ENCODE measurements around the gene BCAS3.
"Not testable (repeated sequence)": the region's sequence is repeated elsewhere in the genome, so short reads cannot be mapped to it uniquely, and the experiment has no call there.

Gene BCAS3

DNA sequence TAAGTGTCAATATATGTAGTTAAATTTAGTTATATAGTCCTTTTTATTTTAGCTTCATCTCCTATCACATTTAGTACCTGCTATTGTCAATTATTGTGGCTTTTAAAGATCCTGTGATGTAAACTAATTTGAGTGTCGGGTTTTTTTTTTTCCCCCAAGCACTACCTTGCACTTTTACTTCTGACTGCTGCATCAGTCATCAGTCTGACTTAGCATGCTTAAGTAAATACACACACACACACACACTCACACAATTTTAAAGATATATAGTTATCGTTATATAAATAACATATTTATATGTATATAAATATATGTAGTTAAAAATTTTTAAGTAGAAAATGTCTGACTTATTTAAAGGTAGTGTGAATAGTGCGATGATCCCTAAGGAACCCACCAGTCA, 127.2 kb downstream of the BCAS3 start:
- DNase-seq: no peak

DNA sequence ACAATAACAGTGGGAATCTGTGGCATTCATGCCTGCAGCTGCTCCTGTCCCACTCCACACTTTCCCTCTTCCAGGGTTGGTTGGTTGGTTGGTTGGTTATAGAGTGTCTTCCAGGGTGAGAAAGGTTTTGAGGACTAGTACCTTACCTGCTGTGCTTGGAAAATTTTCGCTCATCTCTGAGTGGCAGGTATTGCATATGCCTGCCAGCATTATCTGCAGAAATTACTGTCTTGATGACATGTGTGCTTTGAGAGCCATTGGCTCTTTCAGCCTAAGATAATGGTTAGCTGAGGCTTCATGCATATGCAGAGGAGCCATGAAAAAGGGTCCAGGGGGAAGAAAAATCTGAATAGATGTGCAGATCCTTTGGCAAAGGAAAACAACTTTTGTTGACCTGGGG, 131.8 kb downstream of the BCAS3 start:
- no peak for DNase-seq

DNA sequence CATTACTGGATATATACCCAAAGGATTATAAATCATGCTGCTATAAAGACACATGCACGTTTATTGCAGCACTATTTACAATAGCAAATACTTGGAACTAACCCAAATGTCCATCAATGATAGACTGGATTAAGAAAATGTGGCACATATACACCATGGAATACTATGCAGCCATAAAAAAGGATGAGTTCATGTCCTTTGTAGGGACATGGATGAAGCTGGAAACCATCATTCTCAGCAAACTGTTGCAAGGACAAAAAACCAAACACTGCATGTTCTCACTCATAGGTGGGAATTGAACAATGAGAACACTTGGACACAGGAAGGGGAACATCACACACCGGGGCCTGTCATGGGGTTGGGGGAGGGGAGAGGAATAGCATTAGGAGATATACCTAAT, 137.3 kb downstream of the BCAS3 start:
- not testable (repeated sequence) for DNase-seq

DNA sequence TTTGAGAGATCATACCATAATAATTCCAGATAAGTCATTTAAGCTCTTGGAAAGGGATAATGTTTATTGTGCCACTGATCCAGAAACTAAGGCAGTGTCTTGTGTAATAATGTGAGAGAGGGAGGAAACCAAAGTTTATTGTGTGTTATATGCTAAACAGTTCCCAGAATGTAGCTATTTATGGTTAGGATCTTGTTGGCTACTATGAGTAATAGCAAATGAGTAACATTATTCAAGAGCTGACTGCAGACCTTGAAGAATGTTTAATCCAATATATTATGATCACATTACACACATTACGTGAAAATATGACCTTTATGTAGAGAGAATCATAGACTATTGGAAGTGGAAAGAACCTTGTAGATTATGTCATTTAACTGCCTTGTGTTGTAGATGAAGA, 139.5 kb downstream of the BCAS3 start:
- DNase-seq: no peak

DNA sequence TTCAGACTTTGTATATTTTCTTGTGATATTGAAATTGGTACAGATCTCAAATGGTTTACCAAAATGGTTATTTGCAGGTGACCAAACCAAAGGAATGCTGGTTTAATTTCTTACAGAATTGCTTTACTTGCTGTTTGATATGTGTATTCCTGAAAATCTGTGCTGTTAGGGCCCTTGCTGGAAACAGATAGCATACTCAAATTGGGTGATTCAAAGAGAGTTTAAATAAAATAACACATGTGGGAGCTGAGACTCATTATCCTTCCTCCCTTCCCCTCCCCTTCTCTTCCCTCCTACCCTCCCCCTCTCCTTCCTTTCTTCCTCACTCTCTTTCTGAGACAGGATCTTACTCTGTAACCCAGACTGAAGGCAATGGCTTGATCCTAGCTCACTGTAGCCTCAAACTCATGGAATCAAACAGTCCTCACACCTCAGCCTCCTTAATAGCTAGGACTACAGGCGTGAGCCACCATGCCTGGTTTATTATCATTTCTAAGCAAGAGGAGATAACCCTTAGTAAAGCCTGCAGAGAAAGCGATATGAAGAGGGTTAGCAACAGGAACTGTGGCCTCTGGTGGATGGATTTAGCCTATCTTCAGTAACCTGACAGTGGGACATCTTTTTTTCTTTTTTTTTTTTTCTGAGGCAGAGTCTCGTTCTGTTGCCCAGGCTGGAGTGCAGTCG, 141.9 kb downstream of the BCAS3 start:
- DNase-seq: no peak

DNA sequence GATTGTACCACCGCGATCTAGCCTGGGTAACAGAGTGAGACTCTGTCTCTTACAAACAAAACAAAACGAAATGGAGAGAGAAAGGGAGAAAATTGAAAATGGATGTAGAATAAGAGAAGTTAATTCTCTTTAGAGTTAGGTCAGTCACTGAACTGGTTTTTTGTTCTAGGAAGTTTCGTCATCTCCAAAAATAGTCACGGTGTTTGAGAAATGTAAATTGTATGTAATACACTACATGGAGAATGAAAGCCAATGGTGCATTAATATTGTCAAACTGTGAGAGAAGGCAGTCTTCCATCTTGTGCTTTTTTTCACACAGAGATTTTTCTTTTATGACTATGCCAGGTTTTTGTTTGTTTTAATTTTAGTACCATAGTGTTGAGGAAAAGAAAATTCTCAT, 145.9 kb downstream of the BCAS3 start:
- DNase-seq: no peak

DNA sequence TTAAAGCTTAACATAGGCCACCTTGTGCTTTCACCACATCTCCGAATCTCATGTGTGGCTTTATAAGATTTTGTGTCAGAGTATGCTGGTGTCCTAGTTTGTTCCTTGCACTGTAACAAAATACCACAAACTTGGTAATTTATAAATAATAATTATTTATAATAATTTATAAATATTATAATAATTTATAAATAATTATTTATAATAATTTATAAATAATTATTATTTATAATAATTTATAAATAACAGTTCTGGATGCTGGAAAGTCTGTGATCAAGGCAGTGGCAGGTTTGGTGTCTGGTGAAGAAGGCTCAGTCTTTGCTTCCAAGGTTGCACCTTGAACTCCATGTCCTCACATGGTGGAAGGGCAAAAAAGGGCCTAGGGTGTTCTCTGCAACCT, 147.7 kb downstream of the BCAS3 start:
- DNase-seq: no peak

DNA sequence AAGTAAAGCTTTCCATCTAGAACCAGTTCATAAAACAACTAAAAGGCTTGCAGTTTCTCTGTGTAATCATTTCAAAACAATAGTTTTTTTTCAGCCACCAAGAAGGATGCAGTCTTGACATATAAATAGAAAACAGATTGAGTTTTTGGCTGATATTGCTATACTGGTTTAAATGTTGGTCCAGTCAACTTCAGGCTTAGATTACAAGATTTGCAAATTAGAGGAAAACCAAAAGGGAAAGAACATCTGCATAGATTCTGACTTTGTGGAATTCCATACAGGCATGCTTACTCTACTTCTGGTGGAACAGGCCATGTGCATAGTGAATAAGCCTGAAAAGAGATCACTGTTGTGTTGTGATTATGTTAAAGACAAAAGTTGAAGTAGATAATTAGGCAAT, 150.3 kb downstream of the BCAS3 start:
- no peak for DNase-seq

DNA sequence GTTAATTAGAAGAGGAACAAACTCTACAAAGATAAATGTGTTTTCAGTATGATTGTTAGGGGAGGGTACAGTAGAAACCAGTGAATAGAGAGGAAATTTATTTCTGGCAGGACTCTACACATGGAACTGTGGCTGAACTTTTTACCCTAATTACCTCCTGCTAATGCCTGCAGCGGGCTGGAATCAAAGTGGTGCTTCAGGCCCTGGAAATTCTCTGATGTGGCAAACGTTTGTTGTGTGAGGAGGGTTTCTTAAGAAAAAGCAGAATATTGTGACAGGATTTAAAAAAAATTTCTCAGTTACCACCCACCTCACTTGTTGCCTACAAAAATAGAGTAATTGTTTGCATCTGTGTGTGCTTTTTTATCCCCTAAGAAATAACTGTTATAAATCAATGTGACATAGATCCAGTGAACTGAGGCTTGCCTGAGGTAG, 154.5 kb downstream of the BCAS3 start:
- DNase-seq: no peak

DNA sequence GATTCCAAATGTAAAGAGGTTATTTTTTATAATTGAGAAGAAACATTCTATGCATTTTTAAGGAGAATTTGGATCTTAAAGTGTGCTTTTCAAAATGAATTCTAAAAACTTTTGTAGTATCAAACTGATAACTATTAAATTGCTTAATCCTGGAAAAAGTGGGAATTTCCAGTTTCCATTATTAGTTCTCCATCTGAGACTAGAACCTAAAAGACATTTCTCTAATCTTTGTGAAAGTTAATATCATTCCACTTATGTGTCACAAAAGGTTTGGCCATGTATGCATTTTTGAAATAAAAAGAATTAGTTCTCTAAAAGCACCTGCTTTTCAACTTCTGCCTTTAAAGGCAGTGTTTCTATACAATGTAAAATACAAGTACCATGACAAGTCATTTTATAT, 155.0 kb downstream of the BCAS3 start:
- no peak for DNase-seq

DNA sequence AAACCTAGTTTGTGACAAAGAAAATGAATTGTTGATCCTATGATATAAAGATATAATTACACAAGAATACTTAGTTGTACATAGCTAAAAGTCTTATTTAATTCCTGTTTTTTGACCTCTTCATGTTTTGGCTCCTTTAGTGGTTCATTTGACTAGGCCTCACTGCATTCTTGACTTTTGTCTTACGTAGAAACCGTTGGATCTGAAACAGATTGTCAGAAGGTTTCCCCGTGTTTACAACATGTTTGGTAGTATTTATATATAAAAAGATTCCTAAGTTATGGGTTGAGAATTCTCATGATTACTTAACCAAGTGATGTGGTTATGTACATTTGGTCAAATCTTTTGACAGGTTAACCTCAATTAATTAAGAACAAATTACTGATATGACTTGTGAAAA, 162.8 kb downstream of the BCAS3 start:
- no peak for DNase-seq

DNA sequence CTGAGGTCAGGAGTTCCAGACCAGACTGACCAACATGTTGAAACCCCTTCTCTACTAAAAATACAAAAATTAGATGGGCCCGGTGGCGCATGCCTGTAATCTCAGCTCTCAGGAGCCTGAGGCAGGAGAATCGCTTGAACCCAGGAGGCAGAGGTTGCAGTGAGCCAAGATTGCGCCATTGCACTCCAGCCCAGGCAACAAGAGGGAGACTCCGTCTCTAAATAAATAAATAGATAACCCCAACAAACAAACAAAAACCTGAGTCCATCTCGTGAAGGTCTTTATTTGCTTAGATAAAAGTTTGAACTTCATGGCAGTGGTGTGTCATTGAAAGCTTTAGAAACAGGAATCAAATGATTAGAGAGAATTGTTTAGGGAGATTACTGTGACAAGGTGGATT, 167.4 kb downstream of the BCAS3 start:
- no peak for DNase-seq

DNA sequence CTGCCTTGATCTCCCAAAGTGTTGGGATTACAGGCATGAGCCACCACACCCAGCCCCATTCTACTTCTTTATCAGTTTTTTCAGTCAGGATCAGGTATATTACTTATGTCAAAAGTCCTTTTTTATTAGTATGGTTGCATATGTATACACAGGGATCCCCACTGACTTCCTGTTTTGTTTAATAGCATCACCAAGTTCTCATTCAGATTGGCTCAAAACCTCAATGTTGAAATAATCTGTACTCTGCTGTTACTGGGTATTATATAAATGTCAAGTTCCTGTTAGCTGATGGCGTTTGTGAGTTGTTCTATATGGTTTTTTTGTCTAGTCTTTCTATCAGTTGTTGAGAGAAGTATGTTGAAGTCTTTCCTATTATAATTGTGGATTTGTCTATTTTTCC, 168.5 kb downstream of the BCAS3 start:
- DNase-seq: no peak

DNA sequence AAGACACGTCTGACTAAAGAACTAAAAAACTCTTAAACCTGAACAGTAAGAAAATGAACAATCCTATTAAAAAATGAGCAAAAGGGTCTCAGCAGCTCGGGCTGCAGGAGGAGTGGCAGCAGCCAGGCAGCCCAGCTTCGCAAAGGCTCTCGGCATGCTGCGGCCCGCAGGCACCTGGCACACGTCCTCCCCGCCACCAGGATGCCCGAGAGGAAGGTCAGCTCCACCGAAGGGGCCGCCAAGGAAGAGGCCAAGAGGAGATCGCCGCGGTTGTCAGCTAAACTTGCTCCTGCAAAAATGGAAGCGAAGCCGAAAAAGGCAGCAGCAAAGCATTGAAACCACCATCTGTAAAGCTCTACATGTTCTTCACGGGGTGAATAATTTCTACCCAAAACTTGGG, 173.5 kb downstream of the BCAS3 start:
- DNase-seq: no peak

DNA sequence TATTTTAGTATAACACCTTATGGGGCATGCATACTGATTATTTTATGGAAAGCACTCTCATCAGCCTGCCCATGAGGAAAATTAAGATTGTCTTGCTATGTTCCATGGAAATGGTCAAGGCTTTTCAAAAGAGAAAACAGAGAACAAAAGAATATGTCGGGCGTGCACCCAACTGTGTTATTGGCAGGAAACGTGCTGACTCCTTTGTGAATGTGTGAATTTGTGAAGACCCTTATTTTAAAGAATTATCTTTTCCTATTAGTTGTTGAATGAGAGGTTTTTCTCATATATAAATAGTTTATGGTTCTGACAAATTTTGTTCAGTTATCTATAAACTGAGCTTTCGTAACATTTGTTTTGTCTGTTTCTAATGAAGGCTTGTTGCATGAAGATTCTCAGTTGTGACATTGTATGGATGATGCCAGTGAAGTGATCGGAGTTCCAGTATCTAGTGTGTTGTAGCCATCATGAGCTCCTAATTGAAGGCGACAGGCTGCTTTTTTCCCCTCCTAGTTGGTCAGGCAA, 180.0 kb downstream of the BCAS3 start:
- no peak for DNase-seq

DNA sequence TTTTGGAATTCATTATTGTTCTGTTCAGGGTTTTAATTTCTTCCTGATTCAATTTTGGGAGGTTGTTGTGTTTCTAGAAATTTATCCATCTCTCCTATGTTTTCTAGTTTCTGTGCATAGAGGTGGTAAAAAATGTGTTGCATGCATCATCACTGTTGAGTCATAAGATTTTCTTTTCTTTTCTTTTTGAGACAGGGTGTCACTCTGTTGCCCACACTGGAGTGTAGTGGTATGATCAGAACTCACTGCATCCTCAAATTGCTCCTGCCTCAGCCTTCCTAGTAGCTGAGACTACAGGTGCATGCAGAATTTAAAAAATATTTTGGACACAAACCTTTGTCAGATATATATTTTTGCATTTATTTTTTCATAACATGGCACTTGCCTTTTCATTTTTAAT, 184.8 kb downstream of the BCAS3 start:
- DNase-seq: no peak

DNA sequence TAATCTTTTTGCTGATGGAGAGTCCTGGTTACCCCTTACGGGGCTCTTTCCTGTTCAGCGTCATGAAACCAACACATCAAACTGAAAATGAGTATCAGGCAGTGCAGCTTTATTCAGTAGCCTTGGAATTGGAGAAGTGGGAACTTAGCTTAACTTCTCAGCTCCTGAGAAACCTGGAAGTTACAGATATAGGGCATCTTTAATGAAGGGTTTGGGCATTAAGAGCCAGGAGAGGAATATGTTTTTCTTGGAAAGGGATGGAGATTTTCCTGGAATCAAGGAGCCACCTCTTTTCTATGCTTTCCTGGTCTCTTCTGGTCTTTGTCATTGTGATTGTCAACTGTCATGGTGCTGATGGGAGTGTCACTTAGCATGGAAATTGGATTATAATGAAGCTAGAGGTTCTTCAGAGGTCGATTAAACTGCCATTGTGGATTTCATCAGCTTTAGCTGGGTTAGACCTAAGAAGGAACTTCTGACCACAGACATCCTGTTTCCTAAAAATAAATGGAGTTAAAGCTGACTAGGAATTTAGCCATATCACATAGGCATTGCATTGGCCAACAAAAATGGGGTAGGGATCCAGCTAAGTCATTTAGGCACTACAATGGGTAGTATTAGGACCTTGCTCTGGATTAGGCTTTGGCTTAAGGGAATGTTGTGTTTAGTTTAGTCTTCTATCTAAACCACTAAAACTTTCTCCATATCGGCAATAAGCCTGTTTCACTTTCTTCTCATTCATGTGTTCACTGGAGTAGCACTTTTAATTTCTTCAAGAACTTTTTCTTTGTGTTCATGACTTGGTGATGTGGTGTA, 186.4 kb downstream of the BCAS3 start:
- peak; percentile 49 for DNase-seq

DNA sequence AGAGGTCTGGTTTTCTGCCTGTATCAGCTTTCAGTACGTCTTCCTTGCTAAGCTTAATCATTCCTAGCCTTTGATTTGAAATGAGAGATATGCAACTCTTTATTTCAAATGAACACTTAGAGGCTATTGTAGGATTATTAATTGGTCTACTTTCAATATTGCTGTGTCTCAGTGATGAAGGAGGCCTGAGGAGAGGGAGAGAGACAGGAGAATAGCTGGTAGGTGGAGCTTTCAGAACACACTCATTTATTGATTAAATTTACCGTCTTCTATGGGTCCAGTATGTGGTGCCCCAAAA, 187.0 kb downstream of the BCAS3 start:
- DNase-seq: no peak

DNA sequence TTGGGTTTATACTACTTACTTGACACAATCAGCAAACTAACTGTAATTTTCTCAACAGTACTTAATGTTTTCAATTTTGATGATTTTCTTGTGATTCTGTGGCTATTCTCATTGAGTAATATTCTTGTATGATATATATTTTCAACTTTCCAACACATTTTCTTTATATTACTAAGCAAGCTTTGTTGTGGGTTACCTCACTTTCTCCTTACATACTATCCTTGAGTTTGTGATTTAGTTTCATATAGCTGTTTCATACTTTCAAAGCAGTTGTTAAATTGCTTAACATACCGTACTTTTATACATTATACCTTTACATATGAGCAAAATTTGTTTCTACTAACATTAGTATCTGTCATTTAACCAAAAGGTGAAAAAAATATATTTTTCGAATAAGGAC, 197.1 kb downstream of the BCAS3 start:
- DNase-seq: no peak

DNA sequence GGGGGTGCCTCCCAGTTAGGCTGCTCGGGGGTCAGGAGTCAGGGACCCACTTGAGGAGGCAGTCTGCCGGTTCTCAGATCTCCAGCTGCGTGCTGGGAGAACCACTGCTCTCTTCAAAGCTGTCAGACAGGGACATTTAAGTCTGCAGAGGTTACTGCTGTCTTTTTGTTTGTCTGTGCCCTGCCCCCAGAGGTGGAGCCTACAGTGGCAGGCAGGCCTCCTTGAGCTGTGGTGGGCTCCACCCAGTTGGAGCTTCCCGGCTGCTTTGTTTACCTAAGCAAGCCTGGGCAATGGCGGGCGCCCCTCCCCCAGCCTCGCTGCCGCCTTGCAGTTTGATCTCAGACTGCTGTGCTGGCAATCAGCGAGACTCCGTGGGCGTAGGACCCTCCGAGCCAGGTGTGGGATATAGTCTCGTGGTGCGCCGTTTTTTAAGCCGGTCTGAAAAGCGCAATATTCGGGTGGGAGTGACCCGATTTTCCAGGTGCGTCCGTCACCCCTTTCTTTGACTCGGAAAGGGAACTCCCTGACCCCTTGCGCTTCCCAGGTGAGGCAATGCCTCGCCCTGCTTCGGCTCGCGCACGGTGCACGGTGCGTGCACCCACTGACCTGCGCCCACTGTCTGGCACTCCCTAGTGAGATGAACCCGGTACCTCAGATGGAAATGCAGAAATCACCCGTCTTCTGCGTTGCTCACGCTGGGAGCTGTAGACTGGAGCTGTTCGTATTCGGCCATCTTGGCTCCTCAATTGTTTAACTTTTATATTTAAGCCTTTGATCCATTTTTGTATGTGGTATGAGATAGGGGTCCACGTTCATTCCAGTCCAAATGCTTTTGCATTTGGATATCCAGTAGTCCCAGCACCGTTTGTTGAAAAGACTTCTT, 209.3 kb downstream of the BCAS3 start:
- not testable (repeated sequence) for DNase-seq

DNA sequence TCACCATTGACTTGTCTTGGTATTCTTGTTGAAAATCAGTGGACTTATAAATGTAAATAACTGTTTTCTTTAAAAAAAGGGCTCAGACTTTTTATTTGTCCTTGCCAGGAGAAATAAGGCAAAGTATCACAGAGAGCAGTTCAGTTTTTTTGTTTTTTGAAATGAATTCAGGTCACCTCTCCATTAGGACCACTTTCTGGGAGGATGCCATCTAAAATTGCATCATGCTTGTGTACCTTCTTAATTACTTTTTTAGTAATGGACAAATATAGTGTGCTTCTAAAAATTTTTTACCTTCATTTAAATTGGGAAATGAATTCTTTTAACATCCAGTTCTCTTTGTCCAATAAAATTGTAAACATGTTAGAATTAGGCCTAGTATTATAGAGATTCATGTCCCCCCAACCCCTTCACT, 210.0 kb downstream of the BCAS3 start:
- DNase-seq: no peak

DNA sequence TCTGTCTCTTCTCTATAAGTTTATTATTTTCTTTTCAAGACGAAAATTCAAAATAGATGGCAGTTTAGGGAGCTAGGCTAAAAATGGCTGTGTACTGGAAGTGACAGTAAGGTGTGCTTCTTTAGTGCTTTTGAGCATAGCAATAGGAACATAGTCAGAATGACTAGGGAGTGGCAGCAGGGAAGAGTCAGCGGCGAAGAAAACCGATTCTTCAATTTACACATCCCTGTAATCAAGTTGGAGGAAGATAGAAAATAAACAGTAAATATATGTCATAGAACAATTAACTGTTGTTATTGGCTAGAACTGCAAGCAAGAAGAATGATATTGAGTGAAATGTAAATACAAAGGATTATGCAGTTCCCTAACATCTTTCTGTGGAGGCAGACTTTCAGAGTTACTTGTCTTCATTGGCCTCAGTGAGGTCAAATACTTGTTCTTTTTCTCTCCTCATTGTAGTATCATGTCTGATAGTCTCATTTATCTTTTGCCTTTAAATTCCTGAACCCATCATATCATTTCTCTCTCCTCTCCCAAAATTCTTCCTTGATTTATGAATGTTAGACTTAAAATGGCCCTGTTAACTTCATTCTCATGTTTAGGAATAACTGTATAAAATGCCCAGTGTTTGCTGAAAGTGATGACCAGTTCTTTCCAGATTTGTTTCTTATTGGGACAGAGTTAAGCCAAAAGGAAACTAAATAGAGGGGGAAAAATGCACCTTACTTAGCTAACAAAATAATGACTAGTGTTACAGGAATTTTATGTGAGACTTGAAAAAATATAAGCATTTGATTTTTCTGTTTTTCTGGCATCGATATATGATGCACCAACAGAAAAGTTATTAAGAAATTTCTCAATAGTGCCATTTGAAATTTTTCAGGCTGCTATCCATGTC, 211.4 kb downstream of the BCAS3 start:
- no peak for DNase-seq

DNA sequence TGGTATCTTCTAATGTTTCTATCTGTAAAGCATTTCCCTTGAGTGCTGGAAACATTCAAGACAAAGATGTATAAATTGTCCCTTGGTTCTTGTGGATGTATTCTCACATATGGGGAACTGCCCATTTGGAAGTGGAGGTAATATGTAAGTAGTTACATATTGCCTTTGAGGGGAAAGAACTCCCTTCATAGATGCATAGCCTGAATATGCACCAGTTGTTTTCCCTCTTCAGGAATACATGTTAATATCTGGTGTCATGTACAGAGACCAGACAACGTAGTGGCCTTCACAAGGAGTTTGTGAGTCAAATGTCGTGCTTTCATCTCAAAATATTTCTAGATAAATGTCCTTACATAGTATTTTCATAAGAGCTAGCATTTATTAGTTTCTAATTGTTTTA, 213.5 kb downstream of the BCAS3 start:
- DNase-seq: no peak
